GM13976 (cell line): ENCODE results near the gene C10orf62.

Experiments used
- DNase-seq: peaks from one replicate; pipeline ENCODE4 v3.0.0; 2012; ENCODE audit warnings: low spot score
- CTCF ChIP-seq: IDR thresholded peaks from 2 replicates; pipeline ENCODE4 v1.5.1; 2012; ENCODE audit warnings: borderline replicate concordance, mild to moderate bottlenecking; ENCODE audit not compliant: insufficient read depth; ENCODE audit errors: extremely low read depth, missing control alignments, control extremely low read depth
- in situ Hi-C: fragments of 300-500 bp; cut with MboI; formaldehyde crosslinking; loops from one replicate; pipeline ENCODE4 v1.12.0; 2022; ENCODE audit warnings: low sequenced_read_pairs, mixed read lengths, inconsistent platforms; ENCODE audit not compliant: unreplicated experiment

Gene C10orf62

GRCh38 chr10:97598407-97599271 is 9.1 kb downstream of the C10orf62 start:
- in situ Hi-C loops: no loop called here

GRCh38 chr10:97599272-97599619 is 9.7 kb downstream of the C10orf62 start:
- in situ Hi-C loops: no loop called here
- DNase-seq: no peak
- no peak for TF ChIP-seq CTCF

More at GRCh38 chr10:97598407-97599271, 9.1 kb downstream of the C10orf62 start:
- TF ChIP-seq CTCF: no peak
- no peak for DNase-seq

- in situ Hi-C loops: no loop called here
- DNase-seq: no peak
- no peak for TF ChIP-seq CTCF
Measured at GRCh38 chr10:97600616-97601015, 11.1 kb downstream of the C10orf62 start.

GRCh38 chr10:97601268-97602215 is 12.0 kb downstream of the C10orf62 start:
- DNase-seq: no peak
- in situ Hi-C loops: no loop called here
- no peak for TF ChIP-seq CTCF

- no peak for DNase-seq
- no peak for TF ChIP-seq CTCF
- in situ Hi-C loops: no loop called here
Measured at GRCh38 chr10:97607095-97607636, 17.6 kb downstream of the C10orf62 start.

GRCh38 chr10:97608991-97609561 is 19.6 kb downstream of the C10orf62 start:
- no peak for TF ChIP-seq CTCF
- no peak for DNase-seq
- in situ Hi-C loops: no loop called here
